ENCODE results near the gene ATP13A5.

DNA sequence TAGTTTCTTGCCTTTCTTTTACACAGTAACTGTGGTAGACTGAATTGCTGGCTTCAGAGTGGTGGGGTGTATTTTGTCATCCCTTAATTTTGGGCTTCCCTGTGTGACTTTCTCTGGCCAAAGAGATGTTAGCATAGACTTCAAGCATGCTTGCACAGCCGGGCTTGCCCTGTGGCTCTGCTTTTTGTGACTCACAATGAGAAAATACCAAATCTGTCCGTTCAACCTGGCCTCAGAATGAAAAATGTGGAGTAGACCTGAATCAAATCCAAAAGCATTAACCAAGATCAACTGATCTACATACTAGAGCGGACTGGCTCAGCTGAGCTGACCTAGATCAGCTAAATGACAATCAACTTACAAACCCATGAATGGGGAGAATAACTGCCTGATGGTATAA is 86.2 kb downstream of the ATP13A5 start:
- TF ChIP-seq CTCF (IDR thresholded peaks at IDR 0.05; ENCODE audit: borderline replicate concordance, extremely low read depth, low read length, poor library complexity, severe bottlenecking) (no peak), EZH2 (IDR thresholded peaks at IDR 0.05; ENCODE audit: borderline replicate concordance, low read depth, low read length, severe bottlenecking) (no peak)
